ENCODE measurements around the gene BACE2.

GRCh38 chr21:41180752-41181151 is 12.8 kb downstream of the BACE2 start:
- TF ChIP-seq CTCF (IDR thresholded peaks at IDR 0.05; ENCODE audit: poor library complexity) = no peak
- no peak for TF ChIP-seq EZH2 (IDR thresholded peaks at IDR 0.05; ENCODE audit: borderline replicate concordance)
